K562 (cell line): ENCODE measurements around the gene SNX15. TPM values are rescaled to one million over a fixed set of nuclear protein-coding genes. Genes with fewer than 3 reads are reported as not detected.

Source experiments
- CLOCK ChIP-seq: fragments of 250-450 bp; sonication (Bioruptor Pico); IDR thresholded peaks from 2 replicates; pipeline ENCODE4 v1.4.0; 2020; ENCODE audit warnings: mild to moderate bottlenecking, moderate library complexity, borderline replicate concordance
- CTCF ChIP-seq, 3 experiments: IDR thresholded peaks in 2 of 3; conservative IDR thresholded peaks in 1 of 3; 2 replicates each; pipeline ENCODE4 v1.5.1; 2011 to 2012; ENCODE audit warnings: low read length in 3 of 3, mild to moderate bottlenecking in 3 of 3, control low read depth in 2 of 3, improper control_type of control experiment in 1 of 3, inconsistent platforms in 1 of 3, low read depth in 1 of 3, mixed read lengths in 1 of 3, moderate library complexity in 1 of 3; ENCODE audit not compliant: insufficient read depth in 2 of 3
- NFE2L1 ChIP-seq: fragments of 450-650 bp; IDR thresholded peaks from 2 replicates; pipeline ENCODE4 v1.6.1; 2016; ENCODE audit warnings: missing genetic modification characterization, low read depth, mild to moderate bottlenecking, missing compliant biosample characterization, moderate library complexity, borderline replicate concordance
- polyA plus RNA-seq, 8 experiments: library from polyadenylated mRNA; depleted of rRNA in 4 of 8; stranded (reverse) in 5 of 8; unstranded in 3 of 8; fragments of >200 nt; fragmentation: Nextera tagmentation in 2 of 8; fragmentation: Illumina TruSeq in 1 of 8; extraction: Ambion mirVana in 2 of 8; extraction: Trizol in 1 of 8; gene quantifications; 2 replicates each; pipeline versions ENCODE4 v1.2.1 to v1.2.3, GENCODE V29; 2011 to 2014; ENCODE audit warnings: inconsistent platforms in 1 of 8, missing spikeins in 1 of 8
- total RNA-seq, 7 experiments: library from RNA; depleted of rRNA in 6 of 7; stranded (reverse); fragments of >200 nt in 6 of 7; fragmentation: Illumina TruSeq in 2 of 7; extraction: Trizol in 2 of 7; gene quantifications; 2 replicates each; pipeline versions ENCODE4 v1.2.1 to v1.2.3, GENCODE V29; 2011 to 2021; ENCODE audit warnings: low replicate concordance in 1 of 7
- TF ChIP-seq, protein P1 (sequence below): fragments of 450-650 bp; IDR thresholded peaks from 2 replicates; pipeline ENCODE4 v1.6.1; 2016; ENCODE audit warnings: mild to moderate bottlenecking, moderate library complexity

SNX15 gene
- total and polyA plus RNA-seq, 9 of the 15 experiments (the other 6 are each of a cell fraction or from before 2014, with no cell fraction given): 1.8 to 27.8 (median 15.2) TPM

DNA sequence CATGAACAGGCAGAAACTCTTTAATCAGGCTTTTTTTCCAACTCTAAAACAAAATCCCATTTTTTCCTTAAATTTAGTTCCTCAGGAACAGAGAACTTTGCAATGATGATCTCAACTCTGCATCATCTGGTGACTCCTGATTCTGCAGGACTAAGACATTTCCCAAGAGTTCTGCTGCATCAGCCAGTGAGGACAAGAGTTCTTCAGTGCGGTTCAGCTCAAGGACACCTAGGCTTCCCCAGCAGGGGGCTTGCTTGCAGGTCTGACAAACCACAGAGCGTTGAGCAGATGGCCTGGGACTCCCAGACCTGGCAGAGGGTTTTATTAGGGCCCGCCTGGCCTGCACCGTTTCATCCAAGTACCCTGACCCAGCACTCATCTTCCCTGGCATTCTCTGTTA lies 50.2 kb downstream of the SNX15 start (continued):
- TF ChIP-seq, protein P1, sequence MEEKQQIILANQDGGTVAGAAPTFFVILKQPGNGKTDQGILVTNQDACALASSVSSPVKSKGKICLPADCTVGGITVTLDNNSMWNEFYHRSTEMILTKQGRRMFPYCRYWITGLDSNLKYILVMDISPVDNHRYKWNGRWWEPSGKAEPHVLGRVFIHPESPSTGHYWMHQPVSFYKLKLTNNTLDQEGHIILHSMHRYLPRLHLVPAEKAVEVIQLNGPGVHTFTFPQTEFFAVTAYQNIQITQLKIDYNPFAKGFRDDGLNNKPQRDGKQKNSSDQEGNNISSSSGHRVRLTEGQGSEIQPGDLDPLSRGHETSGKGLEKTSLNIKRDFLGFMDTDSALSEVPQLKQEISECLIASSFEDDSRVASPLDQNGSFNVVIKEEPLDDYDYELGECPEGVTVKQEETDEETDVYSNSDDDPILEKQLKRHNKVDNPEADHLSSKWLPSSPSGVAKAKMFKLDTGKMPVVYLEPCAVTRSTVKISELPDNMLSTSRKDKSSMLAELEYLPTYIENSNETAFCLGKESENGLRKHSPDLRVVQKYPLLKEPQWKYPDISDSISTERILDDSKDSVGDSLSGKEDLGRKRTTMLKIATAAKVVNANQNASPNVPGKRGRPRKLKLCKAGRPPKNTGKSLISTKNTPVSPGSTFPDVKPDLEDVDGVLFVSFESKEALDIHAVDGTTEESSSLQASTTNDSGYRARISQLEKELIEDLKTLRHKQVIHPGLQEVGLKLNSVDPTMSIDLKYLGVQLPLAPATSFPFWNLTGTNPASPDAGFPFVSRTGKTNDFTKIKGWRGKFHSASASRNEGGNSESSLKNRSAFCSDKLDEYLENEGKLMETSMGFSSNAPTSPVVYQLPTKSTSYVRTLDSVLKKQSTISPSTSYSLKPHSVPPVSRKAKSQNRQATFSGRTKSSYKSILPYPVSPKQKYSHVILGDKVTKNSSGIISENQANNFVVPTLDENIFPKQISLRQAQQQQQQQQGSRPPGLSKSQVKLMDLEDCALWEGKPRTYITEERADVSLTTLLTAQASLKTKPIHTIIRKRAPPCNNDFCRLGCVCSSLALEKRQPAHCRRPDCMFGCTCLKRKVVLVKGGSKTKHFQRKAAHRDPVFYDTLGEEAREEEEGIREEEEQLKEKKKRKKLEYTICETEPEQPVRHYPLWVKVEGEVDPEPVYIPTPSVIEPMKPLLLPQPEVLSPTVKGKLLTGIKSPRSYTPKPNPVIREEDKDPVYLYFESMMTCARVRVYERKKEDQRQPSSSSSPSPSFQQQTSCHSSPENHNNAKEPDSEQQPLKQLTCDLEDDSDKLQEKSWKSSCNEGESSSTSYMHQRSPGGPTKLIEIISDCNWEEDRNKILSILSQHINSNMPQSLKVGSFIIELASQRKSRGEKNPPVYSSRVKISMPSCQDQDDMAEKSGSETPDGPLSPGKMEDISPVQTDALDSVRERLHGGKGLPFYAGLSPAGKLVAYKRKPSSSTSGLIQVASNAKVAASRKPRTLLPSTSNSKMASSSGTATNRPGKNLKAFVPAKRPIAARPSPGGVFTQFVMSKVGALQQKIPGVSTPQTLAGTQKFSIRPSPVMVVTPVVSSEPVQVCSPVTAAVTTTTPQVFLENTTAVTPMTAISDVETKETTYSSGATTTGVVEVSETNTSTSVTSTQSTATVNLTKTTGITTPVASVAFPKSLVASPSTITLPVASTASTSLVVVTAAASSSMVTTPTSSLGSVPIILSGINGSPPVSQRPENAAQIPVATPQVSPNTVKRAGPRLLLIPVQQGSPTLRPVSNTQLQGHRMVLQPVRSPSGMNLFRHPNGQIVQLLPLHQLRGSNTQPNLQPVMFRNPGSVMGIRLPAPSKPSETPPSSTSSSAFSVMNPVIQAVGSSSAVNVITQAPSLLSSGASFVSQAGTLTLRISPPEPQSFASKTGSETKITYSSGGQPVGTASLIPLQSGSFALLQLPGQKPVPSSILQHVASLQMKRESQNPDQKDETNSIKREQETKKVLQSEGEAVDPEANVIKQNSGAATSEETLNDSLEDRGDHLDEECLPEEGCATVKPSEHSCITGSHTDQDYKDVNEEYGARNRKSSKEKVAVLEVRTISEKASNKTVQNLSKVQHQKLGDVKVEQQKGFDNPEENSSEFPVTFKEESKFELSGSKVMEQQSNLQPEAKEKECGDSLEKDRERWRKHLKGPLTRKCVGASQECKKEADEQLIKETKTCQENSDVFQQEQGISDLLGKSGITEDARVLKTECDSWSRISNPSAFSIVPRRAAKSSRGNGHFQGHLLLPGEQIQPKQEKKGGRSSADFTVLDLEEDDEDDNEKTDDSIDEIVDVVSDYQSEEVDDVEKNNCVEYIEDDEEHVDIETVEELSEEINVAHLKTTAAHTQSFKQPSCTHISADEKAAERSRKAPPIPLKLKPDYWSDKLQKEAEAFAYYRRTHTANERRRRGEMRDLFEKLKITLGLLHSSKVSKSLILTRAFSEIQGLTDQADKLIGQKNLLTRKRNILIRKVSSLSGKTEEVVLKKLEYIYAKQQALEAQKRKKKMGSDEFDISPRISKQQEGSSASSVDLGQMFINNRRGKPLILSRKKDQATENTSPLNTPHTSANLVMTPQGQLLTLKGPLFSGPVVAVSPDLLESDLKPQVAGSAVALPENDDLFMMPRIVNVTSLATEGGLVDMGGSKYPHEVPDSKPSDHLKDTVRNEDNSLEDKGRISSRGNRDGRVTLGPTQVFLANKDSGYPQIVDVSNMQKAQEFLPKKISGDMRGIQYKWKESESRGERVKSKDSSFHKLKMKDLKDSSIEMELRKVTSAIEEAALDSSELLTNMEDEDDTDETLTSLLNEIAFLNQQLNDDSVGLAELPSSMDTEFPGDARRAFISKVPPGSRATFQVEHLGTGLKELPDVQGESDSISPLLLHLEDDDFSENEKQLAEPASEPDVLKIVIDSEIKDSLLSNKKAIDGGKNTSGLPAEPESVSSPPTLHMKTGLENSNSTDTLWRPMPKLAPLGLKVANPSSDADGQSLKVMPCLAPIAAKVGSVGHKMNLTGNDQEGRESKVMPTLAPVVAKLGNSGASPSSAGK: 0 out of 2 replicates have a peak, but pooled peaks have one; percentile 24
- TF ChIP-seq CLOCK (CRISPR knock-in tag) (no peak), CTCF (IDR thresholded peaks at IDR 0.05 in 2 of 3, conservative IDR thresholded peaks at IDR 0.05 in 1 of 3; ENCODE audit: insufficient read depth in 2 of 3, low read depth in 1 of 3, low read length in 3 of 3) (peak in 2 of 3 experiments; percentile 6 to 34; a peak in 2 of 6 replicates), NFE2L1 (tag) (no peak)
